ENCODE data around the gene GRM4.
"Not testable (repeated sequence)": the region's sequence is repeated elsewhere in the genome, so short reads cannot be mapped to it uniquely, and the experiment has no call there.

Gene GRM4

DNA sequence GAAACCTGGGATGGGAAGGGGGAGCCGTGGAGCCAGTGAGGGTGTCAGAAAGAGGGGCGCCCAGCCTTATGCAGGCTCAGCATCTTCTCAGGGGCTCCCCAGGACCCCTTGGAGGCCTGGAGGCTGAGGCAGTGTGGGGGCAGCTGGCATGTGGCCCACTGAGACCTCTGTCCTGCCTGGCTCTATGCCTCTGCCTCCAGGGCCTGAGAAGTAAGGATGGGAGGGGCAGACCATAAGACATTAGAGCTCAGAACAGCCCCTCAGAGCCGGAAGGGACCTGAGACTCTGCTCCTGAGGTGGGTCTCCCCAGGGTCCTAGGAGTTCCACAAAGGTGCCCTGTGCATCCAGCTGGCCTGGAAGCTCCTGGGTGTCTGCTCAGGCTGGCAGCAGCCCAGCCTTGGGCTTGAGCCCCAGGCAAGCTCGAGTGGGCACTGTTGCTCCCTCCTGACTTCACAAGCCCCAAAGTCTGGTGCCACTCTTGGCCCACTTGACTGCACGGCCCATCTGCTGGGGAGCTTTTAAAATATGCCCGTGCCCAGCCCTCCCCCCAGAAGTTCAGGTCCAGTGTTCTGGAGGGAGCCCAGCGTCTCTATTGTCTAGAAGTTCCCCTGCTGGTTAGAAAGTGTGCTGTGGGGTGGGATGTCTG lies 126.8 kb downstream of the GRM4 start:
- DNase-seq = no peak
- in situ Hi-C loops (cut with MboI; ENCODE audit: low pct_unique_long_range_greater_than_20kb, low sequenced_read_pairs) = no loop called here

GRCh38 chr6:34018026-34018425 lies 127.9 kb downstream of the GRM4 start:
- DNase-seq = no peak
- in situ Hi-C loops (cut with MboI; ENCODE audit: low pct_unique_long_range_greater_than_20kb, low sequenced_read_pairs) = no loop called here

DNA sequence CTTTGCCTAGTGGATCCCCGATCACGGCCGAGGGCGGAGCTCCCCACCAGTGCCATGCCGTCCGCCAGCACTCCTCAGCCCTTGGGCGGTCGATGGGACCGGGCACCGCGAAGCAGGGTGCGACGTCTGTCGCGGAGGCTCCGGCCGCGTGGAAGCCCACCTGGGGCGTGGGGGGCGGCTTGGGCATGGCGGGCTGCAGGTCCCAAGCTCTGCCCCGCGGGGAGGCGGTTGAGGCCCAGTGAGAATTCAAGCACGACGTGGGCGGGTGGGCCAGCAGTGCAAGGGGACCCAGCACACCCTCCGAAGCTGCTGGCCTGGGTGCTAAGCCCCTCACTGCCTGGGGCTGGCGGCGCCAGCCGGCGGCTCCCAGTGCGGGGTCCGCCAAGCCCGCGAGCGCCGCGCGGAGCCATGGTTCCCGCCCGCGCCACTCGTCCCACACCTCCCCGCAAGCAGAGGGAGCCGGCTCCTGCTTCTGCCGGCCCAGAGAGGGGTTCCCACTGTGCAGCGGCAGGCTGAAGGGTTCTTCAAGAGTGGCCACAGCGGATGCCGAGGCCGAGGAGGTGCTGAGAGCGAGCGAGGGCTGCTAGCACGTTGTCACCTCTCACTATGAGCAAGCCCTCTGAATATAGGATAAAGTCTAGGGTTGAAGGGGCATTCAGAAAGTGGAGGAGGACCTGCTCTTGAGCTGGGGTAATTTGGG lies 128.6 kb downstream of the GRM4 start:
- in situ Hi-C loops (cut with MboI; ENCODE audit: low pct_unique_long_range_greater_than_20kb, low sequenced_read_pairs) = no loop called here
- DNase-seq = no peak

DNA sequence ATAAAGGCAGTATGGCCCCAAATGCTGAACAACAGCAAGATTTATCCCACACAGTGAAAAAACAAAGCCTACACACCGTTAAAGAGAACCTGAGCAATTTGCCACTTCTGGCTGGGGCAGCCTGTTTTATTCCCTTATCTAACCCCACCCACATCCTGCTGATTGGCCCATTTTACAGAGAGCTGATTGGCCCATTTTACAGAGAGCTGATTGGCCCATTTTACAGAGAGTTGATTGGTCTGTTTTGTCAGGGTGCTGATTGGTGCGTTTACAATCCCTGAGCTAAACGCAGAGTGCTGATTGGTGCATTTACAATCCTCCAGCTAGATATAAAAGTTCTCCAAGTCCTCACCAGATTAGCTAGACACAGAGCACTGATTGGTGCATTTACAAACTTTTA lies 129.3 kb downstream of the GRM4 start:
- DNase-seq; in situ Hi-C loops (cut with MboI; ENCODE audit: low pct_unique_long_range_greater_than_20kb, low sequenced_read_pairs): not testable (repeated sequence)

- no peak for DNase-seq
- in situ Hi-C loops (cut with MboI; ENCODE audit: low pct_unique_long_range_greater_than_20kb, low sequenced_read_pairs) = no loop called here
Observed at GRCh38 chr6:34015586-34015985, 130.3 kb downstream of the GRM4 start.

DNA sequence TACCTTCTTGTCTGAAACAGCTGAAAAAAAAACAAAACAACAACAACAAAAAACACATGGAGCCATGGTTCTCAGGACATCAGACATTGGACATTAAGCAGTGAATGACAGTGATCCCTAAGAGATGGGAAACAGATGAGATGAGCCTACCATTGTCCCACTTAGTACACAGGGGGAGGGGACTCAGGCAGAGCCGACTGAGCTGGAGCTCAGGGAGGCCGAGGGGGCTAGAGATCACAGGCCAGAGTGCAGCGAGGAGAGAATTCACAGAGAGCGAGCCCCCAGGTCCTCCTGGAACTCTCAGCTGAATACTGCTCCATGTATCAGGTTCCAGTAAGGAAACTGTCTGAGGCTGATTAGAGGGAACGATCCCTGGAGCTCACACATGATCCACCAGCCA lies 134.6 kb downstream of the GRM4 start:
- no peak for DNase-seq

GRCh38 chr6:34005901-34006531 lies 139.9 kb downstream of the GRM4 start:
- no peak for DNase-seq
- in situ Hi-C loops (cut with MboI; ENCODE audit: low pct_unique_long_range_greater_than_20kb, low sequenced_read_pairs) = no loop called here

More for the DNA sequence above, 134.6 kb downstream of the GRM4 start:
- in situ Hi-C loops (cut with MboI; ENCODE audit: low pct_unique_long_range_greater_than_20kb, low sequenced_read_pairs) = no loop called here

GRCh38 chr6:34004706-34005105 lies 141.2 kb downstream of the GRM4 start:
- DNase-seq = no peak
- in situ Hi-C loops (cut with MboI; ENCODE audit: low pct_unique_long_range_greater_than_20kb, low sequenced_read_pairs) = no loop called here

DNA sequence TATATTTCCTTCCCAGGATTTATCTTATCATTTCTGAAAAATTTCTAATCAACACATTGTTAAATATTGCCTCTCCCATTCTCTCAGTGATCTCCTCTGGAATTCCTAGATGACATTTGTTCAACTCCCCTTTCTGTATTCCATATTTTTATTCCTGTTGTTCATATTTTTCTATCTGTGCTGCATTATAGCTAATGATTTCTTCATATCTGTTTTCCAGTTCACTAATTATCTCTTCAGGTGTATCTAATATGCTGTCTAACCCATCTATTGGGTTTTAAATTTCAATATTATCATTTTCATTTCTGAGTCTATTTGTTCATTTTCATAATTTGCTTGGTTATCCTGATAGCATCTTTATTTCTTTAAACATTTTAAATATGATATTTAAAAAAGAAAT lies 141.9 kb downstream of the GRM4 start:
- DNase-seq = no peak
- in situ Hi-C loops (cut with MboI; ENCODE audit: low pct_unique_long_range_greater_than_20kb, low sequenced_read_pairs) = no loop called here

DNA sequence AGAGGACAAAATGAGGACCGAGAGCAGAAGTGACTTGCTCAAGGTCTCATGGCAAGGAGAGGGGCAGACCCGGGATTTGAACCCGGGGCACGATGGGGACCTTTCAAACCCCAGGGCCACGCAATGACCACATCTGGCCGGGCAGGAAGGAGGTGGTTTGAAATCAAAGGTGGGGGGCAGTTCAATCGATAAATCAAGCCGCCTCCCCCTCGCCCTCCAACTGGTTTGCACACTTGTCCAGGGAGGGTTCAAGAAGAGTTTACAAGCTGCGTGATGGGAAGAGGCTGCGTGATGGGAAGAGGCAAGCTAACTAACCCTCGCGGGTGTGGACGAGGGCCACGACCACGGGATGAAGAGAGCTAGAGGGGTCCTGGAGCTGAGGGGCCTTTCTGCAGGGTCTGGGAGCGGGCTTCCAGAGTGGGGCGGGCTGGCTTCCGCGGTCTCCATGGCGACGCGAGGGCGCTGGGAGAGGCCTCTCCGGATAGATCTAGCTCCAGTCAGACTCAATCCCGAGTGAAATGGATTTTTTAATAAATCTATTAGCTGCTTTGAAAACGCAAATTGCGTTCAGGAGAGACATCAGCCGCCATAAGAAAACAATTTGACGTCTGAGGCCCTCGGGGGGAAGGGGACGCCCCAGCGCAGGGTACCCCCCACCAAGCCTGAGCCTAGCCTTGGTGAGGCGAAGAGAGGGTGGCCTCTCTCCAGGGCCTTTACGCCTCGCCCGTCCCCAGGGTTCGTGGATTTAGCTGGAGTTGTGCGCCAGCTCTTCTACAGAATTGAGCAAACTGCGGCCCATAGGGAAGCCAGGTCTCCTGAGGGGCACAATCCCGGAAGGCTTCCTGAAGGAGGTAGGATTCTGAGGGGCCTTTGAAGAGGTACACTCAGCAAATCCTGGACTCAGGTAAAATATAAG lies 143.9 kb downstream of the GRM4 start:
- in situ Hi-C loops (cut with MboI; ENCODE audit: low pct_unique_long_range_greater_than_20kb, low sequenced_read_pairs) = no loop called here

DNA sequence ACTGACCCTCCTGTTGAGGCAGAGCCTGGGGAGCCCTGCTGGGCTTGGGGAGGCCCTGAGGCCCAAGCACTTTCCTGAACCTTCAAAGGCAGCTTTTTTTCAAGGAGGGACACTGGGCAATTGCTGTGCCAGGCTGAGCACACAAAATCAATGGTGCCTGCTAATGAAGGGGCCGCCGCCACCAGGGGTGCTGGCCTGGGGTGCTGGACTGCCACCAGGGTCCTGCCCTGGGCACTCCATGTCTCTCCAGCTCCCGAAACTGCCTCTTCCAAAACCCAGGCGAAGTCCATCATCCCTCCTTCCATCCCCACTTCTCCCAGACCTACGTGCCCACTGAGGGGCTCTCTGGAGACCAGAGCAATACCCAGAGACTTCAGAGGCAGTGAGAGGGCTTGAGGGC lies 145.6 kb downstream of the GRM4 start:
- DNase-seq = no peak
- in situ Hi-C loops (cut with MboI; ENCODE audit: low pct_unique_long_range_greater_than_20kb, low sequenced_read_pairs) = no loop called here

More for the DNA sequence above, 143.9 kb downstream of the GRM4 start:
- DNase-seq = no peak

DNA sequence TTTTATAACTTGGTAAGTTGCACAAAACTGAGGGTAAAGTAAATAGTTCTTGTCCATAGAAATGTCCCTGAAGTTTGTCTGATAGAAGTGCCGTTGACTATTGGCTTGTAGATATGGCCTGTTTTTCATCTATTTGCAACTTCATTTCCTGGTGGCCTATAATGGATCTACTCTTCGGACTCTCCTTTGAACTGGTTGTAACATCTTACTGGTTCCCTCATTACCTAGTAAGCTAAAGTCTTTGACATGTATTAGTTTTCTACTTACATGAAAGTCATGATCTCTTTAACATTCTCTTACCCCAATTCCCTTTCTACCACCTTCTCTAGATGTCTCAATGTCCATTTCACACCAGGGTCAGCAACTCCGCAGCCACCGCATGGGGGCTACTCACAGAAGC lies 146.3 kb downstream of the GRM4 start:
- in situ Hi-C loops (cut with MboI; ENCODE audit: low pct_unique_long_range_greater_than_20kb, low sequenced_read_pairs) = no loop called here

DNA sequence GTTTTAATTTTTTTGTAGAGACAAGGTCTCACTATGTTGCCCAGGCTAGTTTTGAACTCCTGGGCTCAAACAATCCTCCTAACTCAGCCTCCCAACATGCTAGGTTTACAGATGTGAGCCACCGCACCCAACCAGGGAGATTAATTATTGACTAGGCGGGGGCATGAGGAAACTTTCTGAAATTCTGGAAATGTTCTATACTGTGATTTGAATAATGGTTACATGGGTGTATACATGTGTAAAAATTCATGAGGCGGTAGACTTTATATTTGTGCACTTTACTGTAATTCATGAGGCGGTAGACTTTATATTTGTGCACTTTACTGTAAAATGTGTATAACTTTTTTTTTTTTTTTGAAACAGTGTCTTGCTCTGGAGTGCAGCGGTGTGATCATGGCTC lies 147.2 kb downstream of the GRM4 start:
- no peak for DNase-seq
- in situ Hi-C loops (cut with MboI; ENCODE audit: low pct_unique_long_range_greater_than_20kb, low sequenced_read_pairs) = no loop called here

More for the DNA sequence above, 146.3 kb downstream of the GRM4 start:
- DNase-seq = no peak

- in situ Hi-C loops (cut with MboI; ENCODE audit: low pct_unique_long_range_greater_than_20kb, low sequenced_read_pairs) = no loop called here
- DNase-seq = no peak
Observed at GRCh38 chr6:33997265-33997664, 148.6 kb downstream of the GRM4 start.

- no peak for DNase-seq
- in situ Hi-C loops (cut with MboI; ENCODE audit: low pct_unique_long_range_greater_than_20kb, low sequenced_read_pairs) = no loop called here
Observed at GRCh38 chr6:33996120-33996475, 149.8 kb downstream of the GRM4 start.

DNA sequence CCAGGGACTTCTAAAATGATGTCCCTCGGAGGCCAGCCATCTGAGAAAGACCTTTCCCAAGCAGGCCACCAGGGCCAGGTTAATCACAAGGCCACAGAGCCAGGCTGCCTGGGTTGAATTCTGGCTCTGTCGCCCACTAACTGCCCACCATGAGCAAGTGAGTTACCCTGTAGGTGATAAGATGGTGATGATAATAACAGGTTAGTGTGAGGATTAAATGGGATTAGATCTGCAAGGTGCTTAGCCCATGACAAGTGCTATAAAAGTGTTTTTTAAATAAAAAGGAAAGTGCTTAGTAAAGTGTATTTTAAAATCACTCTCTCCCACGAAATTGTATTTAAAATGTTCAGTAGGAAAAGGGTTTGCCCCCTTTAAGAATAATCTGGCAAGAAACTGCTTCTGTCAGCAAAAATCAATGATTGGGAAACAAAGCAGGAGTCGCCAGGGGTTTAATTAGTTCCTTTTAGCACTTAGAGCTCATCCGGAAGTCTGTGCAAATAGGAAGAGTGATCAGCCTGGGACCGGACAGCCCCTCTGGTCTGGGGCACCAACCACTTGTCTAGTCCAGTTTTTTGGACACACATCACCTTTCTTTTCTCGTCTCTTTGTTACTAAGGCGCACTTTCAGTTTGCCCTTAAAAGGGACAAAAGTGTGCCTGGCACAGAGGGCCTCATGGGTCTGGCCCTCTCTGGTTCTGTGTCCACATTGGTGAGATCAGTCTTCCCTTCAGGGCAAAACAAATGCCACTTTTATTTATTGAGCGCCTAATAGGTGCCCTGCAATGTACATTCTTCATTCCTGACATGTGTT lies 150.4 kb downstream of the GRM4 start:
- DNase-seq = no peak

DNA sequence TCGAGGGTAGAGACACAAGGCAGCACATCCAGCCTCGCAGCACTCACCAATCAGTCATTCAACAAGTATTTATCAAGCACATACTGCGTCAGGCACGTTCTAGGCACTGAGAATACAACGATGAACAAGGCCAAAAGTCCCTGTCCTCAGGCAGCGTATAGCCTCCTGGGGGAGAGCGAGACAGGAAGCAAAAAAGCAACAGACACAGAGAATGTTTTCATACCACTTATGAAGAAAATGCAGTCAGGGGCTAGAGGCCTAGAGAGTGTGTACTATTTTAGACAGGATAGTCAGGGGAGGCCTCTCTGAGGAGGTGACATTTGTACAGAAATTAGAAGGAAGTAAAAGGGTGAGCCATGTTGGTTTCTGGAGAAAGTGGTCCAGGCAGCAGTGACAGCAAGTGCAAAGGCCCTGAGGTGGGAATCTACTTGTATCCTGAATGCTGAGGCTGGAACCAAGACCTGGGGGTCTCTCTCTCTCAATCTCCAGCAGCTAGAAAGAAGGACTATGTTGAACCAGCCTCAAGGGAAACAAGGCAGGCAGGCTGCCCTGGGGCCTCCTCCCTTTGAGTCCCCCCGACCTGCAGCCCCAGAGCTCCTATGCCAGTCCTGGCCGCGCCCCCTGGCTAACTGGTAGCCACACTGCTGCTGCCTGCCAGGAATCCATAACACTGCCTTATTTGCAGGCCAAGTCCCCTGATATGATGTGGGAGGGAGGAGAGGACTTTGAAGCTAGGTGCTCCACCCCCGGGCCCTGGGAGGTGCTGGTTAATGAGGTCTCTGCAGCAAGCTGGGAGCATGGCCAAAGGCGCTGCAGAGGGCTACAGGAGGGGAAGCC lies 151.2 kb downstream of the GRM4 start:
- in situ Hi-C loops (cut with MboI; ENCODE audit: low pct_unique_long_range_greater_than_20kb, low sequenced_read_pairs) = no loop called here
- DNase-seq = no peak

More for the DNA sequence above, 150.4 kb downstream of the GRM4 start:
- in situ Hi-C loops (cut with MboI; ENCODE audit: low pct_unique_long_range_greater_than_20kb, low sequenced_read_pairs) = no loop called here

All from KBM-7 (cell line).